Pancreas (tissue), 10 donors: Measurements from ENCODE around the gene FAM222B. TPM values are rescaled to one million over a fixed set of nuclear protein-coding genes. Genes with fewer than 3 reads are reported as not detected.
A peak's percentile ranks its signal among the peaks of the same experiment; 100 is the strongest.

ENCODE experiments used
- ATAC-seq, 4 donors: fragments of 200-7000 bp; cut with Tn5 transposase; one replicate each; pipeline versions ENCODE4 v1.8.0 to v1.9.1; 2020; ENCODE audit warnings: mild to moderate bottlenecking in 4 of 4, moderate library complexity in 4 of 4
- DNase-seq, 6 donors: peaks; one replicate each; pipeline ENCODE4 v3.0.0-alpha.2; 2020
- FAIRE-seq: peaks from 2 replicates; lab custom pipeline; 2012; peaks lifted over from hg19 to GRCh38; lab: Jason Lieb, UNC
- H3K27ac ChIP-seq, 4 donors: fragments of 200-600 bp; sonication (generic); 1 replicate in 3 of 4; 2 replicates in 1 of 4; pipeline versions ENCODE4 v1.5.0 to v1.8.0; 2020
- H3K27me3 ChIP-seq, 4 donors: fragments of 200-600 bp; one replicate each; pipeline ENCODE4 v1.8.0; 2021
- H3K36me3 ChIP-seq, 3 donors: fragments of 200-600 bp; sonication (generic) in 1 of 3; one replicate each; pipeline versions ENCODE4 v1.5.0 to v1.8.0; 2020 to 2021
- H3K4me1 ChIP-seq, 3 donors: fragments of 200-600 bp; one replicate each; pipeline ENCODE4 v1.8.0; 2021
- H3K4me3 ChIP-seq, 4 donors: fragments of 200-600 bp; sonication (generic) in 2 of 4; one replicate each; pipeline versions ENCODE4 v1.5.0 to v1.8.0; 2020 to 2021
- H3K9me3 ChIP-seq, 4 donors: fragments of 200-600 bp; one replicate each; pipeline ENCODE4 v1.8.0; 2021
- CTCF ChIP-seq, 4 donors: fragments of 200-600 bp; sonication (generic) in 3 of 4; IDR thresholded peaks; one replicate each; pipeline versions ENCODE4 v1.5.0 to v1.8.0; 2021; ENCODE audit warnings: antibody characterized with exemption in 4 of 4
- WGBS, 2 donors: extraction: QIAGEN DNeasy Blood & Tissue Kit; methylation state at CpG; one replicate each; pipeline ENCODE4 v1.1.7; 2013; 5-methylcytosine and 5-hydroxymethylcytosine counted together
- intact Hi-C, 3 donors: fragments of 100-400 bp; cut with DNase I; formaldehyde crosslinking; loops; one replicate each; pipeline versions ENCODE4 v1.11.1 to v1.14.2; 2022
- polyA plus RNA-seq, 2 donors: library from polyadenylated mRNA; stranded (reverse); fragments of 200-250 nt; gene quantifications; one replicate each; pipeline ENCODE4 v1.2.3, GENCODE V29; 2013
- total RNA-seq, 6 donors: library from RNA; stranded (reverse); fragmentation: NEBNext Ultra II Directional in 4 of 6; extraction: Animal tissue kit (Norgen Biotek cat#: 25700) in 4 of 6; gene quantifications; one replicate each; pipeline versions ENCODE4 v1.2.1 to v1.2.4, GENCODE V29; 2021 to 2023
- donor health status: healthy with polysubstance abuse.
- donor health status: DM: no; HTN: no; CAD: no; lungs with moderate emphysema.
- donor health status: DM: no; HTN: no; CAD: no.
- donor health status: control.
- donor health status: control.
- donor health status: Bipolar disorder and iron deficiency.
- donor health status: DM: yes; HTN: yes; CAD: no.
- donor health status: DM: no; HTN: no; CAD: no.
- donor health status: DM: no; HTN: no; CAD: no.
- donor health status: DM: yes; HTN: yes; CAD: no.

Gene FAM222B
- total and polyA plus RNA-seq, 8 donors = 5.5 to 15.6 (median 8.1) TPM

GRCh38 chr17:28729950-28730330 lies 112.7 kb downstream of the FAM222B start:
- no peak overlapping the region for H3K4me3 ChIP-seq
- no peak for ATAC-seq
- WGBS, 2 donors = 87% methylated on average over 10 to 11 of the region's 11 CpGs
- H3K4me1 ChIP-seq = peaks cover 0 to 13% (median 0%) of the 10 kb centered on the region in 3 donors
- peak in 1 of 6 donors; percentile 13 for DNase-seq
- intact Hi-C loops = no loop called here
- no peak overlapping the region for H3K27ac ChIP-seq
- no peaks in the 10 kb centered on the region for H3K27me3 ChIP-seq
- H3K9me3 ChIP-seq = no peaks in the 10 kb centered on the region
- TF ChIP-seq CTCF (IDR thresholded peaks at IDR 0.05) = no peak
- H3K36me3 ChIP-seq = no peaks in the 10 kb centered on the region
- no peak for FAIRE-seq

GRCh38 chr17:28728364-28729200 lies 114.0 kb downstream of the FAM222B start, which contains the start of gene NEK8:
Gene NEK8 (plus strand): TSS chr17:28728788. CDS start chr17:28728814, 26 bp downstream.
- H3K4me1 ChIP-seq = peaks cover 0 to 17% (median 0%) of the 10 kb centered on the region in 3 donors
- 0 to 1% methylated on average over 58 to 64 of the region's 64 CpGs for WGBS, 2 donors

DNA sequence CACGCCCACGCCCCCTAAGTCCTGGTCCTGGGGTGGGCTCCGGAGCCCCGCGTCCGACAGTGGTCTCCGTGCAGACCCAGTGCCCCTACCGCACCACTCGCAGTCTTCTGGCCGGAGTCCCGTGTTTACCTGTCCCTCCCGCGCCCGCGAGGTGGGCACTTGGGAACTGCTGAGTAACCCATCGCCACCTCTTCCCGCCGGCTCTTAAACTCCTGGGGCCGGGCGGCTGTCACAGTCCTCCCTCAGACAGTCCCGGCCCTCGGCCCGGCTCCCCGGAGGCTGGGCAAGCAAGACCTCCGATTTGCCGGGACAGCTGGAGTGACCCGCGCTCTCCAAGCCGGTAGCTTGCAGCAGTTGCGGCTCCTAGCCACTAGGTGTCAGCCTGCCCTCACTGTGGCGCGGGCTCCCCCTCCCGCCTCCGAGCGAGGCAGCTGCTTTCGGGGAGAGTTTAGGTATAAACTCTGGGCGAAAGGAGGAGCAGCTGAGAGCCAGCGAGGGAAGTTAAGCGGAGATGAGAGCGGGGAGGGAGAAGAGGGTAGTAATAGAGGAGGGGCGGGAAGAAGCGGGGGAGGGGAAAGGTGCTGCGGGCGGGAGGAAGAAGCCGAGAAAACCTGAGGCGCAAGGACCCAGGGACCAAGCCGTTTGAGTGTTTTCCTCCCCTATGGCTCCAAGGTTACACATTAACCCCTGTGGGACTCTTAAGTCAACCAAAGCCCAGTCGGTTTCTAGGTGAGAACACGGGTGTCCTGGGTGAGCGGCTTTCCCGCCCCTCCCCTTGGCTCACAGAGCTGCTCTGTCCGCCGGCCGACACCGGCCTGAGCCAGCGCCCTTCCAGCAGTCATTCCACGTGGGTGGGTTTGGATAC lies 115.7 kb downstream of the FAM222B start:
- peaks cover 2 to 22% (median 6%) of the 10 kb centered on the region in 3 donors for H3K4me1 ChIP-seq
- FAIRE-seq (no peak), ATAC-seq (peak; percentile 68 to 83 (median 74)), DNase-seq (peak; percentile 90 to 97 (median 95))
- H3K9me3 ChIP-seq = no peaks in the 10 kb centered on the region
- peak; percentile 98 for TF ChIP-seq CTCF (IDR thresholded peaks at IDR 0.05)
- H3K27me3 ChIP-seq = no peaks in the 10 kb centered on the region
- WGBS, 2 donors = 0 to 1% methylated on average over 57 of the region's 57 CpGs
- peak overlapping the region; percentile 93 to 99 (median 97) for H3K27ac ChIP-seq
- intact Hi-C loops = no loop called here
- peaks cover 0 to 26% (median 23%) of the 10 kb centered on the region in 3 donors for H3K36me3 ChIP-seq
- peak overlapping the region; percentile 25 to 84 (median 68) for H3K4me3 ChIP-seq

More at GRCh38 chr17:28728364-28729200, 114.0 kb downstream of the FAM222B start, which contains the start of gene NEK8:
- Histone ChIP-seq H3K27ac (peak within 1 kb of the TSS; percentile 93 to 99 (median 97)), H3K36me3 (peaks cover 0 to 10% (median 9%) of the 10 kb centered on the region in 3 donors), H3K9me3 (no peaks in the 10 kb centered on the region), H3K4me3 (peak within 1 kb of the TSS; percentile 46 to 84 (median 59)), H3K27me3 (no peaks in the 10 kb centered on the region)
- intact Hi-C loops = no loop called here
- ATAC-seq = peak; percentile 64 to 80 (median 71)
- peak; percentile 60 for FAIRE-seq
- TF ChIP-seq CTCF (IDR thresholded peaks at IDR 0.05) = no peak
- peak; percentile 94 to 99 (median 98) for DNase-seq

GRCh38 chr17:28726226-28726626 lies 116.4 kb downstream of the FAM222B start, which contains the start of gene TLCD1:
Gene TLCD1 (minus strand): TSS chr17:28726233. CDS start chr17:28726097, 136 bp downstream.
- peak in 5 of 6 donors; percentile 69 to 85 (median 77) for DNase-seq
- peak within 1 kb of the TSS; percentile 25 to 84 (median 68) for H3K4me3 ChIP-seq
- no peaks in the 10 kb centered on the region for H3K27me3 ChIP-seq
- FAIRE-seq = no peak
- peak; percentile 36 to 47 (median 43) for ATAC-seq
- no peak for TF ChIP-seq CTCF (IDR thresholded peaks at IDR 0.05)
- no peaks in the 10 kb centered on the region for H3K9me3 ChIP-seq
- peak within 1 kb of the TSS; percentile 93 to 99 (median 97) for H3K27ac ChIP-seq
- 0 to 1% methylated on average over 4 to 49 of the region's 49 CpGs for WGBS, 2 donors
- H3K36me3 ChIP-seq = peaks cover 0 to 31% (median 23%) of the 10 kb centered on the region in 3 donors
- intact Hi-C loops = no loop called here
- H3K4me1 ChIP-seq = peaks cover 8 to 28% (median 12%) of the 10 kb centered on the region in 3 donors
